SK-N-SH (cell line): ENCODE data around the gene SNRPF. TPM values are rescaled to one million over a fixed set of nuclear protein-coding genes. Genes with fewer than 3 reads are reported as not detected.

Source experiments
- CTCF ChIA-PET: fragments of 300-600, 350-600 bp; formaldehyde crosslinking; extraction: SDS; loops from one replicate; lab custom pipeline; 2021; lab: Yijun Ruan, JAX
- POLR2A ChIA-PET: fragments of 350-600 bp; sonication (Branson Sonifier 250); formaldehyde crosslinking; extraction: SDS; loops from one replicate; lab custom pipeline; 2020; ENCODE audit warnings: antibody characterized with exemption, inconsistent platforms; lab: Yijun Ruan, JAX
- DNase-seq: peaks from one replicate; pipeline ENCODE4 v3.0.0; 2012
- H2AFZ ChIP-seq: fragments of 200-600 bp; sonication (generic); 2 replicates; pipeline ENCODE4 v1.8.1; 2016; ENCODE audit warnings: antibody characterized with exemption, mild to moderate bottlenecking, low read depth
- H3F3A ChIP-seq: fragments of 200-600 bp; sonication (generic); replicated peaks from 2 replicates; pipeline ENCODE3; 2016; ENCODE audit warnings: antibody characterized with exemption, mild to moderate bottlenecking; ENCODE audit not compliant: insufficient read depth
- H3K27ac ChIP-seq, 2 experiments: fragments of 200-500 bp in 1 of 2; fragments of 200-600 bp in 1 of 2; sonication (Bioruptor generic) in 1 of 2; sonication (generic), shearing (Covaris generic) in 1 of 2; 2 replicates each; pipeline versions ENCODE4 v1.5.1 to v1.6.1; 2014 to 2016; ENCODE audit warnings: low read depth in 2 of 2, inconsistent platforms in 1 of 2, low read length in 1 of 2, mild to moderate bottlenecking in 1 of 2, mixed read lengths in 1 of 2
- H3K27me3 ChIP-seq: fragments of 200-600 bp; sonication (generic), shearing (Covaris generic); 2 replicates; pipeline ENCODE4 v1.6.1; 2016; ENCODE audit warnings: mixed run types; ENCODE audit not compliant: insufficient read depth
- H3K36me3 ChIP-seq, 2 experiments: fragments of 200-500 bp in 1 of 2; fragments of 200-600 bp in 1 of 2; sonication (Bioruptor generic) in 1 of 2; sonication (generic) in 1 of 2; replicated peaks in 1 of 2; 2 replicates each; pipeline versions ENCODE3 to v1.5.1; 2014 to 2016; ENCODE audit warnings: low read length in 1 of 2, mild to moderate bottlenecking in 1 of 2; ENCODE audit not compliant: insufficient read depth in 2 of 2, control insufficient read depth in 1 of 2
- H3K4me1 ChIP-seq, 2 experiments: fragments of 200-500 bp in 1 of 2; fragments of 200-600 bp in 1 of 2; sonication (Bioruptor generic) in 1 of 2; sonication (generic), shearing (Covaris generic) in 1 of 2; 2 replicates each; pipeline versions ENCODE4 v1.5.1 to v1.6.1; 2014 to 2016; ENCODE audit warnings: low read depth in 1 of 2, low read length in 1 of 2, mixed run types in 1 of 2; ENCODE audit not compliant: insufficient read depth in 2 of 2, control insufficient read depth in 1 of 2
- H3K4me2 ChIP-seq: fragments of 200-600 bp; sonication (generic), shearing (Covaris generic); 2 replicates; pipeline ENCODE4 v1.6.1; 2017; ENCODE audit warnings: mixed run types
- H3K4me3 ChIP-seq, 2 experiments: fragments of 200-500 bp in 1 of 2; fragments of 200-600 bp in 1 of 2; sonication (Bioruptor generic) in 1 of 2; sonication (generic), shearing (Covaris generic) in 1 of 2; 2 replicates each; pipeline versions ENCODE4 v1.5.1 to v1.8.1; 2014 to 2016; ENCODE audit warnings: low read depth in 2 of 2, inconsistent platforms in 1 of 2, low read length in 1 of 2, mild to moderate bottlenecking in 1 of 2, mixed read lengths in 1 of 2, moderate library complexity in 1 of 2
- H3K79me2 ChIP-seq: fragments of 200-600 bp; sonication (generic); 2 replicates; pipeline ENCODE4 v1.8.1; 2017; ENCODE audit warnings: mild to moderate bottlenecking; ENCODE audit not compliant: insufficient read depth
- H3K9ac ChIP-seq: fragments of 200-600 bp; sonication (generic); 2 replicates; pipeline ENCODE4 v1.6.1; 2017; ENCODE audit warnings: mixed run types
- H3K9me2 ChIP-seq: fragments of 200-600 bp; sonication (generic); 2 replicates; pipeline ENCODE4 v1.6.1; 2017; ENCODE audit warnings: mixed run types
- H3K9me3 ChIP-seq: fragments of 200-600 bp; sonication (generic); 2 replicates; pipeline ENCODE4 v1.6.1; 2017; ENCODE audit warnings: mixed run types, mild to moderate bottlenecking, moderate library complexity
- H4K20me1 ChIP-seq: fragments of 200-600 bp; sonication (generic); 2 replicates; pipeline ENCODE4 v1.6.1; 2017; ENCODE audit warnings: mild to moderate bottlenecking, mixed run types; ENCODE audit not compliant: insufficient read depth
- ELF1 ChIP-seq: IDR thresholded peaks from 2 replicates; pipeline ENCODE4 v1.4.0; 2012
- FOSL2 ChIP-seq: IDR thresholded peaks from 2 replicates; pipeline ENCODE4 v1.4.0; 2012; ENCODE audit warnings: low read depth, mild to moderate bottlenecking, moderate library complexity, borderline replicate concordance
- FOXJ3 ChIP-seq: sonication (generic); formaldehyde crosslinking; IDR thresholded peaks from 2 replicates; pipeline ENCODE4 v1.5.1; 2020; ENCODE audit warnings: mild to moderate bottlenecking, missing genetic modification reagents
- RFX5 ChIP-seq: IDR thresholded peaks from 2 replicates; pipeline ENCODE4 v1.6.1; 2012; ENCODE audit warnings: mild to moderate bottlenecking, improper control_type of control experiment, low read length
- SMC3 ChIP-seq: IDR thresholded peaks from 2 replicates; pipeline ENCODE4 v1.6.1; 2012; ENCODE audit warnings: low read depth, low read length, improper control_type of control experiment
- TCF12 ChIP-seq: IDR thresholded peaks from 2 replicates; pipeline ENCODE4 v1.4.0; 2012
- YY1 ChIP-seq: IDR thresholded peaks from 2 replicates; pipeline ENCODE4 v1.4.0; 2012; ENCODE audit warnings: low read depth, mild to moderate bottlenecking
- WGBS: methylation state at CpG from one replicate; pipeline ENCODE4 v1.1.6; 2017; ENCODE audit warnings: low lambda C conversion rate; 5-methylcytosine and 5-hydroxymethylcytosine counted together
- polyA plus RNA-seq, 3 experiments: library from polyadenylated mRNA; depleted of rRNA; stranded (reverse); fragments of >200 nt; gene quantifications; 2 replicates each; pipeline ENCODE4 v1.2.3, GENCODE V29; 2012
- TF ChIP-seq, protein P1 (sequence below): IDR thresholded peaks from 2 replicates; pipeline ENCODE4 v1.4.0; 2012; ENCODE audit warnings: low read depth
- TF ChIP-seq, protein P2 (sequence below): IDR thresholded peaks from 2 replicates; pipeline ENCODE4 v1.6.1; 2012; ENCODE audit warnings: mild to moderate bottlenecking, low read depth, low read length, moderate library complexity
- TF ChIP-seq, protein P3 (sequence below): fragments of 150-350 bp; IDR thresholded peaks from 2 replicates; pipeline ENCODE4 v1.6.1; 2017; ENCODE audit warnings: antibody characterized with exemption, low read length, low read depth, borderline replicate concordance
- TF ChIP-seq, protein P4 (sequence below): fragments of 150-350 bp; IDR thresholded peaks from 2 replicates; pipeline ENCODE4 v1.6.1; 2016; ENCODE audit warnings: mild to moderate bottlenecking, low read depth, low read length

SNRPF gene
- polyA plus RNA-seq, 1 of the 3 experiments (the other 2 are of a cell fraction), result 62.5 TPM

DNA sequence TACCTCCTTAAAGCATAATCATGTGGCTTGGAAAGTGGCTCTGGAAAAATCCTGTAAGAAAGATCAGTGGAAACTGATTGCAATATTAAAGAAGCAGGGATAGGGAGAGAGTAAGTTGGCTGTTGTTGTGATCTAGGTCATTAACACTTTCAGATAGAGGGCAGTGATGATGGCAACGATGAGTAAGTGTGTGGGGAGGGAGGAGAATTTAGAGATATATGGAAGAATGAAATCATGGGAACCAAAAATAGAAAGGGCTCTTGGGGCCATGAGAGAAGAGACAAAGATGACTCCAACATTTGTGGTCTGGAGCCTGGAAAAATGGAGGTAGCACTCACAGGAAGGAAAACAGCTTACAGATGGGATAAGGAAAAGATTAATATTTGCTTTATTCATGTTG lies 23.3 kb downstream of the SNRPF start:
- no peaks in the 10 kb centered on the region for H3K27me3 ChIP-seq
- TF ChIP-seq, protein P1, sequence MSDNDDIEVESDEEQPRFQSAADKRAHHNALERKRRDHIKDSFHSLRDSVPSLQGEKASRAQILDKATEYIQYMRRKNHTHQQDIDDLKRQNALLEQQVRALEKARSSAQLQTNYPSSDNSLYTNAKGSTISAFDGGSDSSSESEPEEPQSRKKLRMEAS, result no peak
- CTCF ChIA-PET, result no interaction called here
- H3F3A ChIP-seq, result peaks cover 4% of the 10 kb centered on the region
- 0% methylated on average over 1 of the region's 1 CpG for WGBS
- H4K20me1 ChIP-seq, result no peaks in the 10 kb centered on the region
- no peaks in the 10 kb centered on the region for H3K79me2 ChIP-seq
- no peak overlapping the region for H3K9ac ChIP-seq
- POLR2A ChIA-PET, result interaction anchor here (0.6 kb wide), 1 partner anchor 349 kb away, joined by 3 read pairs; no protein-coding TSS in a partner anchor
- no peaks in the 10 kb centered on the region for H3K9me2 ChIP-seq
- H3K27ac ChIP-seq, result peak overlapping the region in 1 of 2 experiments; percentile 22; a peak in 2 of 4 replicates
- H2AFZ ChIP-seq, result no peak overlapping the region
- no peaks in the 10 kb centered on the region for H3K9me3 ChIP-seq
- H3K4me3 ChIP-seq, result no peak overlapping the region
- DNase-seq, result no peak
- peaks cover 0 to 6% of the 10 kb centered on the region in 2 experiments; a peak in 1 of 4 replicates for H3K4me1 ChIP-seq
- H3K4me2 ChIP-seq, result no peak overlapping the region
- no peaks in the 10 kb centered on the region for H3K36me3 ChIP-seq

DNA sequence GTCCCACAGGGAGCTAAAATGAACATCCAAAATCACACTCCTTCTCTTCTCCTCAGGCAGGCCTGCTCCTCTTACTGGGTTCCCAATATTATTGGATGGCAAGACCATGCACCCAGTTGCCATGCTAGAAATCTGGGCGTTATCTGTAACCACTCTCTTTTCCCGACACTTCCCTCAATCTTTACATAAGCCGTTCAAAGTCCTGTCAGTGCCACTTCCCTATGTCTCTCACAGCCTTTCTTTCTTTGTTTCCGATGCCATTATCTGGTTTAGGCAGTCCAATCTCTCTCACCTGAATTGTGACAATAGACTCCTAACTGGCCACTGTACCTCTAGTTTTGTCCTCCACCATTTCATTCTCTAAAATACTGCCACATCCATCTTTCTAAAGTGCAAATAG lies 24.1 kb downstream of the SNRPF start:
- Histone ChIP-seq H3K9me3 (no peaks in the 10 kb centered on the region), H4K20me1 (no peaks in the 10 kb centered on the region), H3K79me2 (no peaks in the 10 kb centered on the region), H3K36me3 (no peaks in the 10 kb centered on the region), H3K27ac (no peak overlapping the region)
- CTCF ChIA-PET, result no interaction called here
- no peak for TF ChIP-seq YY1
- no peak for TF ChIP-seq SMC3
- TF ChIP-seq ELF1, result no peak
- TF ChIP-seq FOXJ3 (CRISPR knock-in tag), result no peak
- TF ChIP-seq, protein P2, sequence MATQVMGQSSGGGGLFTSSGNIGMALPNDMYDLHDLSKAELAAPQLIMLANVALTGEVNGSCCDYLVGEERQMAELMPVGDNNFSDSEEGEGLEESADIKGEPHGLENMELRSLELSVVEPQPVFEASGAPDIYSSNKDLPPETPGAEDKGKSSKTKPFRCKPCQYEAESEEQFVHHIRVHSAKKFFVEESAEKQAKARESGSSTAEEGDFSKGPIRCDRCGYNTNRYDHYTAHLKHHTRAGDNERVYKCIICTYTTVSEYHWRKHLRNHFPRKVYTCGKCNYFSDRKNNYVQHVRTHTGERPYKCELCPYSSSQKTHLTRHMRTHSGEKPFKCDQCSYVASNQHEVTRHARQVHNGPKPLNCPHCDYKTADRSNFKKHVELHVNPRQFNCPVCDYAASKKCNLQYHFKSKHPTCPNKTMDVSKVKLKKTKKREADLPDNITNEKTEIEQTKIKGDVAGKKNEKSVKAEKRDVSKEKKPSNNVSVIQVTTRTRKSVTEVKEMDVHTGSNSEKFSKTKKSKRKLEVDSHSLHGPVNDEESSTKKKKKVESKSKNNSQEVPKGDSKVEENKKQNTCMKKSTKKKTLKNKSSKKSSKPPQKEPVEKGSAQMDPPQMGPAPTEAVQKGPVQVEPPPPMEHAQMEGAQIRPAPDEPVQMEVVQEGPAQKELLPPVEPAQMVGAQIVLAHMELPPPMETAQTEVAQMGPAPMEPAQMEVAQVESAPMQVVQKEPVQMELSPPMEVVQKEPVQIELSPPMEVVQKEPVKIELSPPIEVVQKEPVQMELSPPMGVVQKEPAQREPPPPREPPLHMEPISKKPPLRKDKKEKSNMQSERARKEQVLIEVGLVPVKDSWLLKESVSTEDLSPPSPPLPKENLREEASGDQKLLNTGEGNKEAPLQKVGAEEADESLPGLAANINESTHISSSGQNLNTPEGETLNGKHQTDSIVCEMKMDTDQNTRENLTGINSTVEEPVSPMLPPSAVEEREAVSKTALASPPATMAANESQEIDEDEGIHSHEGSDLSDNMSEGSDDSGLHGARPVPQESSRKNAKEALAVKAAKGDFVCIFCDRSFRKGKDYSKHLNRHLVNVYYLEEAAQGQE, result no peak
- no peak for TF ChIP-seq RFX5
- TF ChIP-seq, protein P3, sequence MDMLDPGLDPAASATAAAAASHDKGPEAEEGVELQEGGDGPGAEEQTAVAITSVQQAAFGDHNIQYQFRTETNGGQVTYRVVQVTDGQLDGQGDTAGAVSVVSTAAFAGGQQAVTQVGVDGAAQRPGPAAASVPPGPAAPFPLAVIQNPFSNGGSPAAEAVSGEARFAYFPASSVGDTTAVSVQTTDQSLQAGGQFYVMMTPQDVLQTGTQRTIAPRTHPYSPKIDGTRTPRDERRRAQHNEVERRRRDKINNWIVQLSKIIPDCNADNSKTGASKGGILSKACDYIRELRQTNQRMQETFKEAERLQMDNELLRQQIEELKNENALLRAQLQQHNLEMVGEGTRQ, result no peak
- TF ChIP-seq, protein P4, sequence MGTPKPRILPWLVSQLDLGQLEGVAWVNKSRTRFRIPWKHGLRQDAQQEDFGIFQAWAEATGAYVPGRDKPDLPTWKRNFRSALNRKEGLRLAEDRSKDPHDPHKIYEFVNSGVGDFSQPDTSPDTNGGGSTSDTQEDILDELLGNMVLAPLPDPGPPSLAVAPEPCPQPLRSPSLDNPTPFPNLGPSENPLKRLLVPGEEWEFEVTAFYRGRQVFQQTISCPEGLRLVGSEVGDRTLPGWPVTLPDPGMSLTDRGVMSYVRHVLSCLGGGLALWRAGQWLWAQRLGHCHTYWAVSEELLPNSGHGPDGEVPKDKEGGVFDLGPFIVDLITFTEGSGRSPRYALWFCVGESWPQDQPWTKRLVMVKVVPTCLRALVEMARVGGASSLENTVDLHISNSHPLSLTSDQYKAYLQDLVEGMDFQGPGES, result no peak
- TF ChIP-seq FOSL2, result no peak
- TF ChIP-seq TCF12, result no peak
- TF ChIP-seq, all 33 proteins: peak for 0
- H3K4me2 ChIP-seq, result no peak overlapping the region
- H3K9me2 ChIP-seq, result no peaks in the 10 kb centered on the region
- POLR2A ChIA-PET, result interaction anchor here (0.6 kb wide), 1 partner anchor 348 kb away, joined by 3 read pairs; no protein-coding TSS in a partner anchor
- no peak overlapping the region for H2AFZ ChIP-seq
- no peaks in the 10 kb centered on the region for H3K27me3 ChIP-seq
- H3K4me1 ChIP-seq, result peaks cover 0 to 6% of the 10 kb centered on the region in 2 experiments; a peak in 1 of 4 replicates
- peaks cover 4% of the 10 kb centered on the region for H3F3A ChIP-seq
- DNase-seq, result no peak
- WGBS, result 66% methylated on average over 4 of the region's 4 CpGs
- no peak overlapping the region for H3K9ac ChIP-seq
- H3K4me3 ChIP-seq, result no peak overlapping the region
